Daoy (cell line): ENCODE results near the gene ITGB1. TPM values are rescaled to one million over a fixed set of nuclear protein-coding genes. Genes with fewer than 3 reads are reported as not detected.
"Not testable (repeated sequence)": the region's sequence is repeated elsewhere in the genome, so short reads cannot be mapped to it uniquely, and the experiment has no call there.

ENCODE experiments used
- DNase-seq: peaks from one replicate; pipeline ENCODE4 v3.0.0-alpha.2; 2015; ENCODE audit warnings: low read depth
- total RNA-seq: library from RNA; depleted of rRNA; stranded (reverse); fragments of >200 nt; shearing (Covaris generic); gene quantifications from 2 replicates; pipeline ENCODE4 v1.2.3, GENCODE V29; 2014

The ITGB1 gene
- total RNA-seq, 1 experiment from 2014 or later, result 586 TPM

DNA sequence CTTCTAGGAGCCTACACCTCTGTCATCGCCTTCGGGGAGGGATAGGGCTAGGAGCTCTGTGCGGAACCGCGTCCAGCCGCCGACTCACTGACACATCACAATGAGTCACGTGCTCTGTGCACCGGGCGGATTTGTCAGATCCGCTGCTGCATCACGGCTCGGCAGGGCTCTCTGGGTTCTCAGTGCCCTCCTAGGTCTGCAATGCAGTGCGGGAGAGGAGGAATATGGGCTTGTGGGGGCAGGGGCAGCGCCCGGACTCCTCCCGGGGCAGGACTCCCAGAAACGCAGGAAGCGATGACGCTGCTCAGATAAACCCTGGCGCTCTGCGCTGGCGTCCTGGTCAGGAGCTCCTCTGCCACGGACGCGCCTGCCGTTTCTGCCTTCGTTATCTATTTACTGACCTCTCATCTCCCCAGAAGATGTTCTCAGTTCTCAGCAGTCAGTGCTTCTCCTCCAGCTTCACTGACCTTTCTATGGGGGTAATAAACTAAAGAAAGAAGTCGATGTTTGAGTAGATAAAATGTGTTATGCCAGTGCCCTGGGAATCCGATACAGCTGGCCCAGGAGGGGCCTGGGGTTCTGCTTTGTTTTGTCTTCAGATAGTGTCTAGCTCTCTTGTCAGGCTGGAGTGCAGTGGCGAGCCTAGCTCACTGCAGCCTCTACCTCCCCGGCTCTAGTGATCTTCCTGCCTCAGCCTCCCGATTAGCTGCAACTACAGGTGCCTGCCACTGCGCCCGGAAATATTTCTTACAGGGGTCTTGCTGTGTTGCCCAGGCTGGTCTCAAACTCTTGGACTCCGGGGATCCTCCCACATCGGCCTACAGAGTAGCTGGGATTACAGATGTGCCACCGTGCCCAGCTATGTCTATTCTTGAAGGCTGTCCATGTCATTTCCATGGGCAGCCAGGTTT, 22.8 kb upstream of the ITGB1 start:
- peak; percentile 98 for DNase-seq

DNA sequence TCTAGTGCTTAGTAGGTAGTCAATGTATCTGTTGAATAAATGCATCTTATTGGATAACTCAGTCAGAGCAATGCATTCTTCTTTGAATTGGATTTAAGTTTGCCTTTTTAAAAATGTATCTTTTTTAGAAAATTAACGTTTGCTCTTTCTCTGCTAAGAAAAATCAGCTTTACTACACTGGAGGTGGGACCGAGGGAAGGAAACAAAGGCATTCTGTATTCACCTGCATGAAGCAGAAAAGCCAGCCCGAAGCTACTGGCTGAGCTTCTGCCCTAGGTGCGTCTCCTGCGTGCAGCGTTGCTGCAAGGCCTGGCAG, 22.2 kb upstream of the ITGB1 start:
- DNase-seq, result no peak

DNA sequence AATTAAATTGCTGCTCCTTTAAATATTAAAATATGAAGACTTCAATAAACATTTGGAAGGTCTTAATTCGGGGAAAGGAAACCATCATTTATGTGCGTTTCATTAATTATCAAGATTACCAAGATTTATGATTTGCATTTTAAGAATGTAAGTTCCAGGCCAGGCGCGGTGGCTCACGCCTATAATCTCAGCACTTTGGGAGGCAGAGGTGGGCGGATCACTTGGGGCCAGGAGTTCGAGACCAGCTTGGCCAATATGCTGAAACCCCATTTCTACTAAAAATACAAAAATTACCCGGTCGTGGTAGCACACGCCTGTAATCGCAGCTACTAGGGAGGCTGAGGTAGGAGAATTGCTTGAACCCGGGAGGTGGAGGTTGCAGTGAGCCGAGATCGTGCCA, 21.7 kb upstream of the ITGB1 start:
- not testable (repeated sequence) for DNase-seq

DNA sequence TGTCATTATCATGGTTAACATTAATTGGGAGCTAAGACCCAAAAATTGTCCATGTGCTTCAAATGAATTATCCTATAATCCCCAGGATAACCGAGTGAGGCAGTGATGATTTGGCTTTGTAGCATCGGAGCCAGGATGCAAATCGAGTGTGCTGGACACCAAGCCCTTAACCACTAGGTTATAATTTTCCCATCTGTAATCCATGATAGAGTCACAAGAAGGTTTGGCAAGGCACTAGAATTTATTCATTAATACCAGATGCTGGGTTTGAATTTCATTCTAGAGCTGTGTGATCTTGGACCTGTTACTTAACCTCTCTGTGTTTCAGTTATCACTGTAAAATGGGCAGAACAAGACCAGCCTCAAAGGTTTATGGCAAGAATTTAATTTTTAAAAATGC, 21.0 kb upstream of the ITGB1 start:
- no peak for DNase-seq

DNA sequence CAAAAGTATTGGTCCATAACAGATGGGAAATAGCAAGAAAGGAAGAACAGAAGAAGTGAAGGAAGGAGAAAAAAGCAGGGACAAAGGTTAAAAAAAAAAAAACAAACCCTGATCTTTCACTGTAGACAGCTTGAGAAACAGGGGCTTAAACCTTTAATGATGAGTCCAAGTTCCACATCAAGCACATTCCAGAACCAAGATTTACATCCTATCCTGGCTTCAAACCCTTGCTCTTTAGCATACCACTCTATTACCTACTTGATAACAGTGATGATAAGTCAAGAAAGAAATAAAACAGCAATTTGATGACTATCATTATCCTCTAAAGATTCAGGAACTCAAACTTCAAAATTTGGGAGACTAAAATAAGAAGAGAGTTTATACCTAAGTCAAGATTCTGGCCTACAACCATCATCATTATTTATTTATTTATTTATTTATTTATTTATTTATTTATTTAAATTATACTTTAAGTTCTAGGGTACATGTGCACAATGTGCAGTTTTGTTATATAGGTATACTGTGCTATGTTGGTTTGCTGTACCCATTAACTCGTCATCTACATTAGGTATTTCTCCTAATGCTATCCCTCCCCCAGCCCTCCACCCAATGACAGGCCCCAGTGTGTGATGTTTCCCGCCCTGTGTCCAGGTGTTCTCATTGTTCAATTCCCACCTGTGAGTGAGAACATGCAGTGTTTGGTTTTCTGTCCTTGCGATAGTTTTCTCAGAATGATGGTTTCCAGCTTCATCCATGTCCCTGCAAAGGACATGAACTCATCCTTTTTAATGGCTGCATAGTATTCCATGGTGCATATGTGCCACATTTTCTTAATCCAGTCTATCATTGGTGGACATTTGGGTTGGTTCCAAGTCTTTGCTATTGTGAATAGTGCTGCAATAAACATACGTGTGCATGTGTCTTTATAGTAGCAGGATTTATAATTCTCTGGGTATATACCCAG, 20.1 kb upstream of the ITGB1 start:
- DNase-seq, result not testable (repeated sequence)

DNA sequence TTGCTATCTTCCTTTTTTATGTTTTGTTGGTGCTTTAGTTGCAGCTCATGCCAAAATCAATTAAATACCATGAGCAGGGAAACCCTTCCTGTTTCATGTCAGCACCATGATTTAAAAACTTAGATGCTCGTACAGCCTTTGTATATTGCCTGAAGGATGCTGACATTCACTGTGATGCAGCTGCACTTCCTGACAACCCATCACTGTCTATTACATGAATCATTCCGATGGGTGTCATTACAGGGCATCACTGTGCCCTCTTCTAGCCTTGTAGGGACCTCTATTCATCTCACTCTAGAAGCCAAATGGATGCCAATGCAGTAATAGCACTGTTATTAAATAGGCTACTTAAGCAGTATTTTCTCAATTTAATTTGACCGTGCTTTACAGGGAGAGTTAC, 18.3 kb upstream of the ITGB1 start:
- DNase-seq, result no peak

DNA sequence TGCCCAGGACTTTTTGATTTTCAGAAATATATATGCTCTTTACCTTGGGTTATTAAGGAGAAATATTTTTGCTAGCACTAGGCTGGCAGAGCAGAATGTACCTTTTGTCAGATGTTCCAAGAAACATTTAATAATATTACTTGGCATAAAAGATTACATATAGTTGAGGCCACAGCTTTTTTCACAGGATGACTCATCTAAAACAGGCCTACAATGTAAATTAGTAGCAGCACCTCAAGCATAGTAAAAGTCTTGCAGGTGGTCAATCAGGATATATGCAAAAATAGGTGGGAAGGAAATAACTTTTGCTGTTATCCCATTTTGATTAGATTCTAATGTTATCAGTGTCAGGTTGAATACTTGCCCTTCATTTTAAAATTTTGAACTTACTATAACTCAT, 14.9 kb upstream of the ITGB1 start:
- DNase-seq, result no peak

DNA sequence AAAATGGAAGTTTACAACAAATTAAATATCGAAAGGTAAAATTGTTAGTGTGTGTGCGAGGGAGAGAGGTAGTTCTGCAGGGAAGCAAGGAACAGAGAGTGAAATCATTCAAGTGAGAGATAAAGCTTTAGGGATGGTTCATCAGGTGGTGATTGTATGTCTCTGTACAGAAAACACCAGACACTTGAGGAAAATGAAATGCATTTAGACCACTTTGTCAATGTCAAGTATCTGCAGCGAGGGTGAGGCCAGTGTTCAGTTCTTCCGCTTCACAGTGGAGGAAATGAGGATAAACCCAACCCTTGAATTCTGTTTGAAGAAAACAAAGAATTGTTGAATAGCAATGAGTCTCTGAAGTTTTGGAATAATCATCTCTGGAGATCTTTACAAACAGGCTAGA, 14.4 kb upstream of the ITGB1 start:
- no peak for DNase-seq

DNA sequence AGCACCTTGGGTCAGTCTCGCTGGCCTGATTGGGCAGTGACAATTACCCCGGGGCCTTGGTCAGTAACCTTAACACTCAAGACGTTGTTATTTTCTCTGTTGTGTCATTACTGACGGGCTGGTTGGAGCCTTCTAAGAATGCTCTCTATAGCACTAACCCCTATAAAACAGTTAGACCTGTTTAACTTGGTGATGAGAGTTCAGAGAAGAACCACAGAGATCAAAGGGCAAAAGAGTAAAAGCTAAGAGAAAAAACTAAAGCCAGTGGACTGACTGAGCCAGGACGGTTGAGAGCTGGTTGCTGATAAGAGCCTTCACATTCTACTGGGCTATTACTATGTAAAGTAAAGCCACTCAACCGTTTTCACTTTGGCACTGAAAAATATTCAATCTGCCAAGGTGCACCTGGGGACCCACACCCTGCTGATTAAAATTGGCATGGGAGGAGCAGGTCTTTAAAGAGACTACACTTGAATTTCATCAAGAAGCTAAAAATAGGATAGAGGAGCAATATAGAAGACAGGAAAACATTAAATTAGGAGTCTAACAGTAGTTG, 13.6 kb upstream of the ITGB1 start:
- no peak for DNase-seq

DNA sequence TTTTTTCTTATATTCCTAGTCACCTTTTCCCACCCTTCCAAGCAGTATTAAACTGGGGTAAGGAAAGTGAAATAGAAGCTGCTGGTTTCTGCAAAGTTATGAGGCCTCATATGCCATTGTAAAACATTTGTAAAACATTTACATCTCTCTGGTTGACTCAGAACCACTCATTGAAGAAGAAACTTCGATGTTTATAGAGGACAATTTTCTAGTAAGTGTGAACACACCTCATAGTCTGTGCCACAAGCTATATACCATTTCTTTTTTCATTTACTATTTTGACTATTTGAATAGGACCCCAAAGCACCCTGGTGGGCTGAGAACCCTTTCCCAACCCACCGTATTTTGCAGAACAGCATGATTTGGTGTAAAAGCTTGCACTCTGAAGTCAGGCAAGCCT, 12.9 kb upstream of the ITGB1 start:
- DNase-seq, result no peak

DNA sequence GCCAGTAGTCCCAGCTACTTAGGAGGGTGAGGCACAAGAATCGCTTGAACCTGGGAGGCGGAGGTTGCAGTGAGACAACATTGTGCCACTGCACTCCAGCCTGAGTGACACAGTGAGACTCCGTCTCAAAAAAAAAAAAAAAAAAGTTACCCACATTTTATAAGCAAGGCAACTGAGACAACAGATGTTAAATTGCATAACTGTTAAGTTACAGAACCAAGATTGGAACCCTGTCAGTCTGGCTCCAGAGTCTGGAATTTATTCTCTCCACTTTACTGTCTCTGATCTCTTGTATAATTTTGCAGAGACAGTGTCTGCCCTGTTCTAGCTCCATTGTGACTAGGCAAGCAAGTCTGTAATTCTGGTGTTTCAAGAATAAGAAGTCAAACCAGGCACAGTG, 6.2 kb upstream of the ITGB1 start:
- no peak for DNase-seq

DNA sequence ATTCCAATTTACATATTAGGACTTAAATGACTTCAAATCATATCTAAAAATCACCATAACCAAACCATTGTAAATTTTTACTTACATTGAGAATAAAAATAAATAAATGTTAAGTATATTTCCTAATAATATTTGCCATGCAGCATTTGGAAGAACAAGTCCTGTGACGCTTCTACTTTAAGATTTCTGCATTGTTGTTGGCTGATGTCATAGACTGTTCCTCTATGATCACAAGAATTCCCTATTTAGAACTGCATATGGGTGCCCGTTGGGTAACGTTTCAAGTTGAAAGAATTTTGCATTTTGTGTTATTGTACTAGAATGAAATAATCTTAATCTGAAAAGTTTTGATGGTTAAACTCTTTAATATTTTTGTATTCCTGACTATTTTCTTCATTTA, 5.1 kb upstream of the ITGB1 start:
- DNase-seq, result peak; percentile 17

DNA sequence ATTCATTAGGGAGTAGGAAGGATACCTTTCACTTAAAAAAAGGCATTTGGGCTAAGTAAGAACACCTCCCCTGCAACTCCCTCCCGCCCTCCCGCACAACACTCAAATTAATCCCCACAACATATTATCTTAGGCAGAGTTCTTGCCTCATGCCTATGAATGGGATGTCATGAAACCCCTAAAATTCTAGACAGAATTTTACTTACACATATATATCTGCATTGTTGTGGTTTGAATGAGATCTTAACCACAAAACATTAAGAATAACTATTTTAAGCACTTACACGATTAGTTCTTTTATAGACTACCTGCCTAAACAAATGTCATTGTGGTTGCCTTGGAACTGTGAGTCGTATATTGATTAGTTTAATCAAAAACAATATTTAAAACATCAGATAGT, 4.5 kb upstream of the ITGB1 start:
- DNase-seq, result no peak

DNA sequence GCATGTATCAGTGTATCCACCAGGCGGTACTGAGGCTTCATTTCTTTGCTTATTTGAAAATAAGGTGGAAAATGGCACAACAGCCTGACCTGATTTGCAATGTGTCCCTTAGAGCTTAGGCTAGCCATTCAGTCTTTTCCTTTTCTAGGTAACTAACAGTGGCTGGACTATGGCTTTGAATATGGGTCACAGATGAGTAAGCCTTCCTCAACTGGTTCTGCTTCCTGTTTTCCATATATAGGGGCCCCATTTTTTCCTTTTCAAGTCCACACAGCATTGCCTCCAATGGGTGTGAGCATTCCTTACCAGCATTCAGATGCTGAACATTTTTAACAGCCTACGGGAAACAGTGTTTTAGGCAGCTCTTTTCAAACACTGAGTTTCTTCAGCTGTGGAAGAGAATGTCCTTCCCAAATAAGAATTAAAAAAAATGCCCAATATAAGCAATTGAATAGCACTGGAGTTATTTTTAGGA, 3.9 kb upstream of the ITGB1 start:
- DNase-seq, result peak; percentile 70

DNA sequence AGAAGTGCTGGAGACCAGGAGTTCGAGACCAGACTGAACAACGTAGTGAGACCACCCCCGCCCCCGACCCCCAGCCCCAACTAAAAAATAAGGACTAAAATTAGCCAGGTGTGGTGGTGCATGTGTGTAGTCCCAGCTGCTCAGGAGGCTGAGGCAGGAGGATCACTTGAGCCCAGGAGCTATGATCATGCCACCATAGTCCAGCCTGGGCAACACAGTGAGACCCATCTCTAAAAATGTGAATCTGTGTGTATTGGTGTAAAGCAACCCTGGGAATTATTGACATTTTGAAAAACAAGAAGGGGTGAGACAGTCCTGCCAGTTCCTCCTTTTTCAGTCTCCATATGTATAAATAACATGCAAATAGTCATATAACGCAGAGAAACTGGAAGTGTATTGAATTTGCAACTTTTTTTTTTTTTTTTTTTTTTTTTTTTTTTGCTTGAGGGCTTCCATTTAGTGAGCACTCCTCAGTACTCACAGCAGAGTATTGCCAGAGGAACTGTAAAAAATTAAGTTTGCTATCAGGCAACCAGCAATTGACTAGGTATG, 3.4 kb upstream of the ITGB1 start:
- no peak for DNase-seq

DNA sequence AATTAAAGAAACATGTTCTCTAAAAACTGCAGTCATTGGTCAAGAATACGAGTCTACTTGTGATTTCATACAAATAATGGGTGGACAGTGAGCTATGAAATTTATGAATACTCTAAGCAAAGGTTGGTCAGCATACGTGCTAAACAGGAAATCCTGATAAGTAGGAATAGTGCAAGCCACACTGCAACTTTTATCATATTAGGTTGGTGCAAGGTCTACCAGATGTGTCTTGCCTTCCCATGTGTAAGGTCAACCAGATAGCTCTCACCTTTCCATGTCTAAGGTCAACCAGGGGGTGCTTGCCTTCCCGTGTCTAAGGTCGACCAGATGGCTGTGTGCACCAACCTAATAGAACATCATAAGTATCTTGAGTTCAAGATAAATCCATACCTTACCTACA, 2.0 kb upstream of the ITGB1 start:
- DNase-seq, result peak; percentile 27

DNA sequence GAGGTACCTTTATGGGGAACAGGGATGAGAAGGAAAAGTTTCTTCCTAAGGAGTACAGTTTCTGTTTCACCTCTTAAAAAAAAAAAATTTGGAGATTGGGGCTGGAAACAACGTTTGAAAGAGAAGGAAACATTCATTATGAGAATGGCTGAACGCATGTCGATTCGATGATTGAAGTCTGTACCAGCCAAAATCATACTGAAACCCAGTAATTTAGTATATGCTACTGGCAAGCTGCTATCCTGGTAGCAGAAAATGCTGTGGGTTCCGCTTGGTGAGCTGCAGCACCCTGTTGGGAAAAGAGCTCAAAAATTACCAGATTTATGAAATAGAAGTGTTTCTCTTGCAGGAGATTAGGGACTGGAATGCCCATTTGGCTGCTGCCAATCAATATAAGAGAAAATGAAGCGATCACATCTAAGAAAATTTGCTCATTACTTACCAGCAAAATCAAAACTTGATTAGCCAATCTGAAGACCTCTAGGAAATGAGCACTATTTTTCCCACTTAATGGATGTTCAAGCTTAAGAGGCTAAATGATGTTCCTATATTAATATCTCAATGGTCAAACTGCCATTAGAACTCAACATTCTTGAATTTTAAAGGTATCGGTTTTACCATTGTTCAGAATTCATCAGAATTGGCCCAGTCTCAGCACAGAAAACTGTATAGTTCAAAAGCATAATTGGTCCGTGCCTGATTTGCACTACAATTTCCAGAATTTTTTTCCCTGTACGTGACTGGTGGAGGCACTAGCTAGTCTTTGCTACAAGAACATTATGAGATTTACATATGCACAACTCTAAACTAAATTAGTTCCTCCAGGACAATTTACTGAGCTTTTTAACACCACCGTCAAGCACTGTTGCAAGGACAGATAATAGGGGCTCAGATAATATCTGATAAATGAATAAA, 1.2 kb upstream of the ITGB1 start:
- DNase-seq, result peak; percentile 6

DNA sequence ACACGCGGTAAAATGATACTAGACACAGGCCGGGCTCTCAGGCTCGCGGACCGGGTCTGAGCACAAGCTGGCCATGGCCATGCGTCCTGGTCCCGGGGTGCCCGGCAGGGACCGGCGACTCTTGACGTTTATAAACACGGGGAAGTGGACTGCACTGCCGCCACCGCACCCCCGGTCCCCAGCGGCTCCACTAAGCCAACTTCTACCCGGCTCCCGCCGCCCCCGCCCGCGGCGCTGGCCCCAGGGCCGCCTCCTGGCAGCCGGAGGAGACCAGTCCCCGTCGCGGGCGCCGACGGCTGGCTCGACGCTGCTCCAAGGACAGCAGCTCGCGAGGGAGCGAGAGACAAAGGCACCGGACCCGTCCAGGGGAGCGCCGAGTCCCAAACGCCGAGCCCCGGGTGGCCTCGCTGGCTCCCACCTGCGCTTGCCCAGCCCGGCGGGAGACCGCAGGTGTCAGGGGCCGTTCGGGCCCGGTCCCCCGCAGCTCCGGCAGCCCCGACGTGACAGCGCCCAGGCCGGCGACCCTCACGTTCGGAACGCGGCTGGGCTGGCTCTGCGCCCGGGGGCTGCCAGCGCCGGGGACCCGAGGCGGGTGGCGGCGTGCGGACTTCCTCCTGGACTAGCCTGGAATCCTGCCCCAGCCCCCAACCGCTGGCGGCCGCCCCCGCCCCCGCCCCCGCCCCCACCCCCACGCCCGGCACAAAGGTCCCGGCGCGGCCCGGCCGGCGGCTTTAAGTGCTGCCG, 517 bp downstream of the ITGB1 start:
- DNase-seq, result peak; percentile 33

DNA sequence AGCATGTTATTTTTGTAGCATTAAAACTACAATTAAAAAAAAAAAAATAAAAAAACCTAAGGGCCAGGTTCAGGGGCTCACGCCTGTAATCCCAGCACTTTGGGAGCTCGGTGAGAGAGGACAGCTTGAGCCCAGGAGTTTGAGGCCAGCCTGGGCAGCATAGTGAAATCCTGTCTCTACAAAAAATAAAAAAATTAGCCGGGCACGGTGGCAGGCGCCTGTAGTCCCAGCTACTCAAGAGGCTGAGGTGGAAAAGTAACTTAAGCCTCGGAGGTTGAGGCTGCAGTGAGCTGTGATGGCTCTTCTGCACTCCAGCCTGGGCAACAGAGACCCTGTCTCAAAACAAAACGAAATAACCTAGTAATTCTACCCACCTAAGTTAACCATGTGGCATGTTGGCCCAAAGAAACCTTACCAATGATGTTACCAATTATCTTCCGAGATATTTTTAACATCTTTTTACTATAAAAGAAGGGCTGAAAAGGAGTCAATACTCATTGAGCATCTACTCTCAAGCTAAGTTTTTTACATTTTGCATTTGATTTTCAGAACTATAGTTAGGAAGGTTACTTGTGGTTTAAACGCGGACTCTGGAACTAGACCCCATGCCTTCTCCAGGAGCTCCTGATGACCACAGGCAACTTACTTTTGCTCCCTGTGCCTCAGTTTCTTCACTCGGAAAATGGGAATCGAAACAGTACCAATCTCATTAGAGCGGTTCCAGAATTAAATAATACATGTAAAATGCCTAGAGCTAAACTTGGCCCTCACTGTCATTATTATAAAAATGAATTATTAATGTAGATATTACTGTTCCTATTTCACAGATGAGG, 1.4 kb downstream of the ITGB1 start:
- peak; percentile 30 for DNase-seq
